ENCODE data around the gene UNC45B. TPM values are rescaled to one million over a fixed set of nuclear protein-coding genes. Genes with fewer than 3 reads are reported as not detected.

The UNC45B gene
- total RNA-seq, 1 experiment from 2014 or later: 0.07 TPM

DNA sequence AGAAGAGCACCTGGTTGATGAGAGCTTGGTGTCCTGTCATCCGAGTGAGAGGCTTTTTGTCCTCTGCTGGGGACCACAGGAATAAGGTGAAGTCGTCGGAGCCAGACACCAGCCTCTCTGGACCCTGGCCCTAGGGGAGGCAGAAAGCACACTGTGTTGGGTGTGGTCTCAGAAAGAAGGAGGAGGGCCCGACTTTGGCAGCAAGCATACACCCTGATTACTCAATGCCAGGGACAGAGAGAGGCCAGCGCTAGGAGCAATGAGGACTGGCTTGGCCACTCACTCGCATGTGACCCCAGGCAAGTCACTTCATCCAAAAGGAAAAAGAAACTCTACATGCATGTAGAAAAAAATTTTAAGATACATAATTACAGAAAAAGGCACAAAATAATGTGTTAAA is 12.3 kb upstream of the UNC45B start:
- no peaks in the 10 kb centered on the region for H3K4me1 Mint-ChIP-seq
- TF ChIP-seq, protein P1, sequence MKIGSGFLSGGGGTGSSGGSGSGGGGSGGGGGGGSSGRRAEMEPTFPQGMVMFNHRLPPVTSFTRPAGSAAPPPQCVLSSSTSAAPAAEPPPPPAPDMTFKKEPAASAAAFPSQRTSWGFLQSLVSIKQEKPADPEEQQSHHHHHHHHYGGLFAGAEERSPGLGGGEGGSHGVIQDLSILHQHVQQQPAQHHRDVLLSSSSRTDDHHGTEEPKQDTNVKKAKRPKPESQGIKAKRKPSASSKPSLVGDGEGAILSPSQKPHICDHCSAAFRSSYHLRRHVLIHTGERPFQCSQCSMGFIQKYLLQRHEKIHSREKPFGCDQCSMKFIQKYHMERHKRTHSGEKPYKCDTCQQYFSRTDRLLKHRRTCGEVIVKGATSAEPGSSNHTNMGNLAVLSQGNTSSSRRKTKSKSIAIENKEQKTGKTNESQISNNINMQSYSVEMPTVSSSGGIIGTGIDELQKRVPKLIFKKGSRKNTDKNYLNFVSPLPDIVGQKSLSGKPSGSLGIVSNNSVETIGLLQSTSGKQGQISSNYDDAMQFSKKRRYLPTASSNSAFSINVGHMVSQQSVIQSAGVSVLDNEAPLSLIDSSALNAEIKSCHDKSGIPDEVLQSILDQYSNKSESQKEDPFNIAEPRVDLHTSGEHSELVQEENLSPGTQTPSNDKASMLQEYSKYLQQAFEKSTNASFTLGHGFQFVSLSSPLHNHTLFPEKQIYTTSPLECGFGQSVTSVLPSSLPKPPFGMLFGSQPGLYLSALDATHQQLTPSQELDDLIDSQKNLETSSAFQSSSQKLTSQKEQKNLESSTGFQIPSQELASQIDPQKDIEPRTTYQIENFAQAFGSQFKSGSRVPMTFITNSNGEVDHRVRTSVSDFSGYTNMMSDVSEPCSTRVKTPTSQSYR (CRISPR knock-in tag; IDR thresholded peaks at IDR 0.05): no peak
- TF ChIP-seq, protein P2, sequence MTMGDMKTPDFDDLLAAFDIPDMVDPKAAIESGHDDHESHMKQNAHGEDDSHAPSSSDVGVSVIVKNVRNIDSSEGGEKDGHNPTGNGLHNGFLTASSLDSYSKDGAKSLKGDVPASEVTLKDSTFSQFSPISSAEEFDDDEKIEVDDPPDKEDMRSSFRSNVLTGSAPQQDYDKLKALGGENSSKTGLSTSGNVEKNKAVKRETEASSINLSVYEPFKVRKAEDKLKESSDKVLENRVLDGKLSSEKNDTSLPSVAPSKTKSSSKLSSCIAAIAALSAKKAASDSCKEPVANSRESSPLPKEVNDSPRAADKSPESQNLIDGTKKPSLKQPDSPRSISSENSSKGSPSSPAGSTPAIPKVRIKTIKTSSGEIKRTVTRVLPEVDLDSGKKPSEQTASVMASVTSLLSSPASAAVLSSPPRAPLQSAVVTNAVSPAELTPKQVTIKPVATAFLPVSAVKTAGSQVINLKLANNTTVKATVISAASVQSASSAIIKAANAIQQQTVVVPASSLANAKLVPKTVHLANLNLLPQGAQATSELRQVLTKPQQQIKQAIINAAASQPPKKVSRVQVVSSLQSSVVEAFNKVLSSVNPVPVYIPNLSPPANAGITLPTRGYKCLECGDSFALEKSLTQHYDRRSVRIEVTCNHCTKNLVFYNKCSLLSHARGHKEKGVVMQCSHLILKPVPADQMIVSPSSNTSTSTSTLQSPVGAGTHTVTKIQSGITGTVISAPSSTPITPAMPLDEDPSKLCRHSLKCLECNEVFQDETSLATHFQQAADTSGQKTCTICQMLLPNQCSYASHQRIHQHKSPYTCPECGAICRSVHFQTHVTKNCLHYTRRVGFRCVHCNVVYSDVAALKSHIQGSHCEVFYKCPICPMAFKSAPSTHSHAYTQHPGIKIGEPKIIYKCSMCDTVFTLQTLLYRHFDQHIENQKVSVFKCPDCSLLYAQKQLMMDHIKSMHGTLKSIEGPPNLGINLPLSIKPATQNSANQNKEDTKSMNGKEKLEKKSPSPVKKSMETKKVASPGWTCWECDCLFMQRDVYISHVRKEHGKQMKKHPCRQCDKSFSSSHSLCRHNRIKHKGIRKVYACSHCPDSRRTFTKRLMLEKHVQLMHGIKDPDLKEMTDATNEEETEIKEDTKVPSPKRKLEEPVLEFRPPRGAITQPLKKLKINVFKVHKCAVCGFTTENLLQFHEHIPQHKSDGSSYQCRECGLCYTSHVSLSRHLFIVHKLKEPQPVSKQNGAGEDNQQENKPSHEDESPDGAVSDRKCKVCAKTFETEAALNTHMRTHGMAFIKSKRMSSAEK (CRISPR knock-in tag; IDR thresholded peaks at IDR 0.05; ENCODE audit: borderline replicate concordance): no peak
- TF ChIP-seq, protein P3, sequence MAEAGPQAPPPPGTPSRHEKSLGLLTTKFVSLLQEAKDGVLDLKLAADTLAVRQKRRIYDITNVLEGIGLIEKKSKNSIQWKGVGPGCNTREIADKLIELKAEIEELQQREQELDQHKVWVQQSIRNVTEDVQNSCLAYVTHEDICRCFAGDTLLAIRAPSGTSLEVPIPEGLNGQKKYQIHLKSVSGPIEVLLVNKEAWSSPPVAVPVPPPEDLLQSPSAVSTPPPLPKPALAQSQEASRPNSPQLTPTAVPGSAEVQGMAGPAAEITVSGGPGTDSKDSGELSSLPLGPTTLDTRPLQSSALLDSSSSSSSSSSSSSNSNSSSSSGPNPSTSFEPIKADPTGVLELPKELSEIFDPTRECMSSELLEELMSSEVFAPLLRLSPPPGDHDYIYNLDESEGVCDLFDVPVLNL (CRISPR knock-in tag; IDR thresholded peaks at IDR 0.05; ENCODE audit: borderline replicate concordance, low read depth): no peak
- no peak for TF ChIP-seq ZNF121 (CRISPR knock-in tag; IDR thresholded peaks at IDR 0.05)
- no peak for TF ChIP-seq ZNF671 (CRISPR knock-in tag; IDR thresholded peaks at IDR 0.05)
- no peak for TF ChIP-seq JAZF1 (CRISPR knock-in tag; IDR thresholded peaks at IDR 0.05)
- ATAC-seq (no peak), DNase-seq (ENCODE audit: low spot score) (no peak)
- ChIA-PET CTCF (no interaction called here), POLR2A (no interaction called here)
- H3K27me3 Mint-ChIP-seq (ENCODE audit: low read depth): no peaks in the 10 kb centered on the region
- no peak overlapping the region for H3K4me3 Mint-ChIP-seq
- no peak overlapping the region for H3K27ac Mint-ChIP-seq
- peaks cover 82% of the 10 kb centered on the region for H3K36me3 Mint-ChIP-seq
- no peaks in the 10 kb centered on the region for H3K9me3 Mint-ChIP-seq

DNA sequence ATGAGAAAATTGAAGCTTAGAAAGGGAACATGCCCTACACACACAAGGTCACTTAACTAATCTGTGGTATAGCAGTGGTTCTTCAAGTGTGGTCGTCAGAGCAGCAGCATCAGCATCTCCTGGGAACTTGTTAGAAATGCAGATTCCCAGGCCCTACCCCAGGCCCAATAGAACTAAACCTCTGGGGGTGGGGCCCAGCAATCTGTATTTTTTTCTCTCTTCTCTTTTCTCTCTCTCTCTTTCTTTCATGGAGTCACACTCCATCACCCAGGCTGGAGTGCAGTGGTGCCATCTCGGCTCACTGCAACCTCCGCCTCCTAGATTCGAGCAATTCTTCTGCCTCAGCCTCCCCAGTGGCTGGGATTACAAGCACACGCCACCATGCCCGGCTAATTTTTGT is 9.4 kb upstream of the UNC45B start:
- ChIA-PET CTCF (no interaction called here), POLR2A (no interaction called here)
- Mint-ChIP-seq H3K9me3 (no peaks in the 10 kb centered on the region), H3K27ac (no peak overlapping the region), H3K4me3 (no peak overlapping the region), H3K27me3 (ENCODE audit: low read depth) (no peaks in the 10 kb centered on the region), H3K36me3 (peaks cover 61% of the 10 kb centered on the region), H3K4me1 (peaks cover 5% of the 10 kb centered on the region)
- DNase-seq (ENCODE audit: low spot score) (no peak), ATAC-seq (no peak)
- TF ChIP-seq FOXJ3 (CRISPR knock-in tag; IDR thresholded peaks at IDR 0.05; ENCODE audit: borderline replicate concordance) (no peak), HMGA2 (CRISPR knock-in tag; IDR thresholded peaks at IDR 0.05) (no peak), MXD4 (CRISPR knock-in tag; IDR thresholded peaks at IDR 0.05; ENCODE audit: borderline replicate concordance) (no peak), NR1H2 (CRISPR knock-in tag; IDR thresholded peaks at IDR 0.05) (no peak), ZNF416 (CRISPR knock-in tag; IDR thresholded peaks at IDR 0.05) (no peak), NFYB (CRISPR knock-in tag; conservative IDR thresholded peaks at IDR 0.05; ENCODE audit: low read depth) (no peak), ZNF396 (CRISPR knock-in tag; IDR thresholded peaks at IDR 0.05; ENCODE audit: borderline replicate concordance) (no peak), ZNF423 (CRISPR knock-in tag; IDR thresholded peaks at IDR 0.05) (no peak), NFE2L1 (CRISPR knock-in tag; IDR thresholded peaks at IDR 0.05) (no peak)
- TF ChIP-seq, protein P4, sequence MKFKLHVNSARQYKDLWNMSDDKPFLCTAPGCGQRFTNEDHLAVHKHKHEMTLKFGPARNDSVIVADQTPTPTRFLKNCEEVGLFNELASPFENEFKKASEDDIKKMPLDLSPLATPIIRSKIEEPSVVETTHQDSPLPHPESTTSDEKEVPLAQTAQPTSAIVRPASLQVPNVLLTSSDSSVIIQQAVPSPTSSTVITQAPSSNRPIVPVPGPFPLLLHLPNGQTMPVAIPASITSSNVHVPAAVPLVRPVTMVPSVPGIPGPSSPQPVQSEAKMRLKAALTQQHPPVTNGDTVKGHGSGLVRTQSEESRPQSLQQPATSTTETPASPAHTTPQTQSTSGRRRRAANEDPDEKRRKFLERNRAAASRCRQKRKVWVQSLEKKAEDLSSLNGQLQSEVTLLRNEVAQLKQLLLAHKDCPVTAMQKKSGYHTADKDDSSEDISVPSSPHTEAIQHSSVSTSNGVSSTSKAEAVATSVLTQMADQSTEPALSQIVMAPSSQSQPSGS (CRISPR knock-in tag; IDR thresholded peaks at IDR 0.05; ENCODE audit: borderline replicate concordance, low read depth): no peak
- TF ChIP-seq, protein P5, sequence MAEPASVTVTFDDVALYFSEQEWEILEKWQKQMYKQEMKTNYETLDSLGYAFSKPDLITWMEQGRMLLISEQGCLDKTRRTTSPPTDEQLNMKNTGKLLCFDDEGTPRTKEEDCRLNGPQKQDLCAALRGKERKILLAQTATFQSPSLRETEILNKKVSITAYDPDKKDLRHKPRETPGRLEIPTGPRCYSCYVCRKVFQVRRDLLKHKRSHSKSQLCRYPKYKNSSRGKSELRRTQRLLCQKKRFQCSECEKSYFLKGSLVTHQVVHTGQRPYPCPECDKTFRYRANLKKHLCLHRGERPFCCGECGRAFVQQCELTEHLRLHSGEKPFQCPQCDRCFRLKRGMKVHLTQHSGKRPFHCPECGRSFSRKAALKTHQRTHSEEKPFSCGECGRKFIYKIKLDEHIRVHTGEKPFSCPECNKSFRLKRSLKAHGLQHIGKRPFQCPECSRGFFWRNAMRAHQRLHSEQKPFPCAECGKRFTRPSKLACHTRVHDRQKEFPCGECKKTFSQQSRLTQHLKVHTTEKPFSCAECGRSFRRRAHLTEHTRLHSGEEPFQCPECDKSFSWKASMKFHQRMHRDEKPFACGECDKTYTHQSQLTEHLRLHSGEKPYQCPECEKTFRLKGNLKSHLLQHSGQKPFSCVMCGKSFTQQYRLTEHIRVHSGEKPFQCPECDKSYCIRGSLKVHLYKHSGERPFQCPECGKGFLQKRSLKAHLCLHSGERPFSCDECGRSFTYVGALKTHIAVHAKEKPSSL (CRISPR knock-in tag; conservative IDR thresholded peaks at IDR 0.05): no peak
- TF ChIP-seq, protein P6, sequence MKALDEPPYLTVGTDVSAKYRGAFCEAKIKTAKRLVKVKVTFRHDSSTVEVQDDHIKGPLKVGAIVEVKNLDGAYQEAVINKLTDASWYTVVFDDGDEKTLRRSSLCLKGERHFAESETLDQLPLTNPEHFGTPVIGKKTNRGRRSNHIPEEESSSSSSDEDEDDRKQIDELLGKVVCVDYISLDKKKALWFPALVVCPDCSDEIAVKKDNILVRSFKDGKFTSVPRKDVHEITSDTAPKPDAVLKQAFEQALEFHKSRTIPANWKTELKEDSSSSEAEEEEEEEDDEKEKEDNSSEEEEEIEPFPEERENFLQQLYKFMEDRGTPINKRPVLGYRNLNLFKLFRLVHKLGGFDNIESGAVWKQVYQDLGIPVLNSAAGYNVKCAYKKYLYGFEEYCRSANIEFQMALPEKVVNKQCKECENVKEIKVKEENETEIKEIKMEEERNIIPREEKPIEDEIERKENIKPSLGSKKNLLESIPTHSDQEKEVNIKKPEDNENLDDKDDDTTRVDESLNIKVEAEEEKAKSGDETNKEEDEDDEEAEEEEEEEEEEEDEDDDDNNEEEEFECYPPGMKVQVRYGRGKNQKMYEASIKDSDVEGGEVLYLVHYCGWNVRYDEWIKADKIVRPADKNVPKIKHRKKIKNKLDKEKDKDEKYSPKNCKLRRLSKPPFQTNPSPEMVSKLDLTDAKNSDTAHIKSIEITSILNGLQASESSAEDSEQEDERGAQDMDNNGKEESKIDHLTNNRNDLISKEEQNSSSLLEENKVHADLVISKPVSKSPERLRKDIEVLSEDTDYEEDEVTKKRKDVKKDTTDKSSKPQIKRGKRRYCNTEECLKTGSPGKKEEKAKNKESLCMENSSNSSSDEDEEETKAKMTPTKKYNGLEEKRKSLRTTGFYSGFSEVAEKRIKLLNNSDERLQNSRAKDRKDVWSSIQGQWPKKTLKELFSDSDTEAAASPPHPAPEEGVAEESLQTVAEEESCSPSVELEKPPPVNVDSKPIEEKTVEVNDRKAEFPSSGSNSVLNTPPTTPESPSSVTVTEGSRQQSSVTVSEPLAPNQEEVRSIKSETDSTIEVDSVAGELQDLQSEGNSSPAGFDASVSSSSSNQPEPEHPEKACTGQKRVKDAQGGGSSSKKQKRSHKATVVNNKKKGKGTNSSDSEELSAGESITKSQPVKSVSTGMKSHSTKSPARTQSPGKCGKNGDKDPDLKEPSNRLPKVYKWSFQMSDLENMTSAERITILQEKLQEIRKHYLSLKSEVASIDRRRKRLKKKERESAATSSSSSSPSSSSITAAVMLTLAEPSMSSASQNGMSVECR (CRISPR knock-in tag; IDR thresholded peaks at IDR 0.05; ENCODE audit: borderline replicate concordance): no peak
